Adrenal gland (tissue), 5 donors: Measurements from ENCODE around the gene TAAR8.

ENCODE experiments used
- CTCF ChIP-seq, 6 experiments: fragments of 450-650 bp in 4 of 6; fragments of 200-600 bp in 2 of 6; sonication (generic) in 1 of 6; IDR thresholded peaks; 1 replicate in 5 of 6; 2 replicates in 1 of 6; pipeline versions ENCODE4 v1.5.1 to v1.8.0; 2016 to 2021; ENCODE audit warnings: antibody characterized with exemption in 6 of 6, mild to moderate bottlenecking in 2 of 6, moderate library complexity in 1 of 6
- POLR2A ChIP-seq, 2 donors: fragments of 450-650 bp; IDR thresholded peaks; one replicate each; pipeline ENCODE4 v1.6.1; 2017; ENCODE audit warnings: antibody characterized with exemption in 2 of 2, mild to moderate bottlenecking in 2 of 2, moderate library complexity in 1 of 2
- donor health status: DM: no; HTN: no; CAD: no.

GRCh38 chr6:132506869-132507808, 45.3 kb upstream of the TAAR8 start:
- no peak for TF ChIP-seq CTCF (IDR thresholded peaks at IDR 0.05)
- no peak for TF ChIP-seq POLR2A (IDR thresholded peaks at IDR 0.05)
